Naive thymus-derived CD4-positive, alpha-beta T cell (primary cell): ENCODE measurements around the gene PITPNC1. TPM values are rescaled to one million over a fixed set of nuclear protein-coding genes. Genes with fewer than 3 reads are reported as not detected.

ENCODE experiments used
- ATAC-seq: fragments of 150-1000 bp; cut with Tn5 transposase; 2 replicates; pipeline ENCODE4 v1.10.0; 2021; ENCODE audit warnings: mild to moderate bottlenecking, moderate library complexity
- CTCF ChIA-PET: fragments of 350-600 bp; sonication (Branson Sonifier 250); formaldehyde crosslinking; loops from one replicate; lab custom pipeline; 2021; ENCODE audit warnings: antibody characterized with exemption; lab: Charles Lee
- POLR2A ChIA-PET: fragments of 350-600 bp; sonication (Branson Sonifier 250); formaldehyde crosslinking; loops from one replicate; lab custom pipeline; 2021; ENCODE audit warnings: antibody characterized with exemption, inconsistent platforms; lab: Charles Lee
- DNase-seq, 9 donors: peaks; one replicate each; pipeline versions ENCODE4 v3.0.0 to v3.0.0-alpha.2; 2020 to 2022; ENCODE audit warnings: mixed read lengths in 1 of 9
- H3K27ac ChIP-seq: one replicate; pipeline ENCODE4 v1.7.0; 2013; ENCODE audit warnings: mild to moderate bottlenecking, low read depth, low read length, moderate library complexity
- H3K27me3 ChIP-seq, 2 donors: one replicate each; pipeline ENCODE4 v1.7.0; 2013; ENCODE audit warnings: low read length in 2 of 2, mild to moderate bottlenecking in 2 of 2, moderate library complexity in 2 of 2; ENCODE audit not compliant: control insufficient read depth in 2 of 2, insufficient read depth in 2 of 2
- H3K36me3 ChIP-seq, 3 experiments: 1 replicate in 2 of 3; 2 replicates in 1 of 3; pipeline ENCODE4 v1.7.0; 2013; ENCODE audit warnings: low read length in 3 of 3, mild to moderate bottlenecking in 3 of 3, moderate library complexity in 1 of 3; ENCODE audit not compliant: insufficient read depth in 3 of 3, control insufficient read depth in 2 of 3
- H3K4me1 ChIP-seq, 2 donors: one replicate each; pipeline ENCODE4 v1.7.0; 2013; ENCODE audit warnings: low read length in 2 of 2, mild to moderate bottlenecking in 2 of 2, moderate library complexity in 1 of 2; ENCODE audit not compliant: control insufficient read depth in 2 of 2, insufficient read depth in 2 of 2
- H3K4me3 ChIP-seq: 2 replicates; pipeline ENCODE4 v1.7.0; 2013; ENCODE audit warnings: mild to moderate bottlenecking, low read length
- H3K9me3 ChIP-seq, 3 experiments: 1 replicate in 2 of 3; 2 replicates in 1 of 3; pipeline ENCODE4 v1.7.0; 2013; ENCODE audit warnings: low read length in 3 of 3; ENCODE audit not compliant: control insufficient read depth in 2 of 3
- H3K27ac Mint-ChIP-seq, 9 donors: one replicate each; pipeline ENCODE4 v1.8.0; 2020 to 2022; ENCODE audit warnings: mixed read lengths in 9 of 9, mild to moderate bottlenecking in 8 of 9, moderate library complexity in 5 of 9, inconsistent platforms in 2 of 9
- H3K27me3 Mint-ChIP-seq, 5 donors: one replicate each; pipeline ENCODE4 v1.8.0; 2021 to 2022; ENCODE audit warnings: mixed read lengths in 5 of 5, mild to moderate bottlenecking in 1 of 5
- H3K36me3 Mint-ChIP-seq, 5 donors: one replicate each; pipeline ENCODE4 v1.8.0; 2020 to 2022; ENCODE audit warnings: mixed read lengths in 5 of 5, mild to moderate bottlenecking in 3 of 5, inconsistent platforms in 1 of 5
- H3K4me1 Mint-ChIP-seq, 7 donors: one replicate each; pipeline ENCODE4 v1.8.0; 2020 to 2022; ENCODE audit warnings: mixed read lengths in 7 of 7, mild to moderate bottlenecking in 3 of 7, inconsistent platforms in 1 of 7
- H3K4me3 Mint-ChIP-seq, 10 donors: one replicate each; pipeline ENCODE4 v1.8.0; 2020 to 2022; ENCODE audit warnings: mild to moderate bottlenecking in 10 of 10, mixed read lengths in 10 of 10, moderate library complexity in 6 of 10, inconsistent platforms in 2 of 10
- H3K9me3 Mint-ChIP-seq, 11 donors: one replicate each; pipeline ENCODE4 v1.8.0; 2020 to 2022; ENCODE audit warnings: mixed read lengths in 11 of 11, mild to moderate bottlenecking in 4 of 11, inconsistent platforms in 1 of 11, moderate library complexity in 1 of 11
- intact Hi-C, 2 donors: fragments of 100-400 bp; cut with micrococcal nuclease; formaldehyde crosslinking; loops; one replicate each; pipeline ENCODE4 v1.15.1; 2023
- polyA plus RNA-seq, 2 donors: library from polyadenylated mRNA; unstranded; fragments of 300-500 nt; fragmentation: Illumina TruSeq; gene quantifications; one replicate each; pipeline ENCODE4 v1.2.3, GENCODE V29; 2021
- total RNA-seq, 6 experiments: library from RNA in 5 of 6; stranded (reverse) in 5 of 6; gene quantifications; 1 replicate in 5 of 6; 2 replicates in 1 of 6; pipeline ENCODE4 v1.2.3 and lab custom pipeline; 2021 to 2026

PITPNC1 gene
- total and polyA plus RNA-seq, 7 experiments from 2014 or later: 53.1 to 148 (median 102) TPM

DNA sequence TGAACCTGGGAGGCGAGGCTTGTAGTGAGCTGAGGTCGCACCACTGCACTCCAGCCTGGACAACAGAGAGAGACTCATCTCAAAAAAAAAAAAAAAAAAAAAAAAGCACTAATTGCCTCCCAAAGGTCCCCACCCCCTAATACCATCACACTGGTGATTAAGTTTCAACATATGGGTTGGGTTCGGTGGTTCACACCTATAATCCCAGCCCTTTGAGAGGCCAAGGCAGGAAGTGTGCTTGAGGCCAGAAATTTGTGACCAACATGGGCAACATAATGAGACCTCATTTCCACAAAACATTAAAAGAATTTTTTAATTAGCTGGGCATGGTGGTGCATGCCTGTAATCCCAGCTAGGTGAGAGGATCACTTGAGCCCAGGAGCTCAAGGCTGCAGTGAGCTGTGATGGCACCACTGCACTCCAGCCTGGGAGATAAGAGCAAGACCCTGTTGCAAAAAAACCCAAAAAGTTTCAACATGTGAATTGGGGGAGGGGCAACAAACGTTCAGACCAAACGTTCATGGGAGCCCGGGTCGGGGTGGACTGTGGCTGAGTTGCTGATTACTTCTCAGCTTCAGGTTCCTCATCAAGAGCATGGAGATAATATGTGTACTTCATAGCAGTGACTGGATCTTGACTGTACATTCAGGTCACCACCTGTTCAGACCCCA lies 278.5 kb downstream of the PITPNC1 start:
- Mint-ChIP-seq H3K4me3 (no peak overlapping the region), H3K36me3 (peaks cover 24 to 75% (median 60%) of the 10 kb centered on the region in 5 donors), H3K4me1 (peaks cover 0 to 34% (median 21%) of the 10 kb centered on the region in 7 donors), H3K9me3 (peaks cover 0 to 26% (median 7%) of the 10 kb centered on the region in 11 donors), H3K27ac (peak overlapping the region in 4 of 9 donors; percentile 9 to 76 (median 32)), H3K27me3 (no peaks in the 10 kb centered on the region)
- no peak for ATAC-seq
- Histone ChIP-seq H3K27me3 (no peaks in the 10 kb centered on the region), H3K4me3 (no peak overlapping the region), H3K36me3 (peaks cover 0 to 46% (median 0%) of the 10 kb centered on the region in 3 experiments), H3K9me3 (no peaks in the 10 kb centered on the region), H3K27ac (no peak overlapping the region), H3K4me1 (peaks cover 0 to 3% of the 10 kb centered on the region in 2 donors)
- no peak for DNase-seq
- intact Hi-C loops: no loop called here
- ChIA-PET POLR2A (no interaction called here), CTCF (no interaction called here)

- Histone ChIP-seq H3K27me3 (no peaks in the 10 kb centered on the region), H3K9me3 (no peaks in the 10 kb centered on the region), H3K4me3 (no peak overlapping the region), H3K36me3 (peaks cover 0 to 39% (median 0%) of the 10 kb centered on the region in 3 experiments), H3K27ac (no peak overlapping the region), H3K4me1 (peaks cover 0 to 3% of the 10 kb centered on the region in 2 donors)
- Mint-ChIP-seq H3K27me3 (no peaks in the 10 kb centered on the region), H3K4me1 (peaks cover 0 to 34% (median 21%) of the 10 kb centered on the region in 7 donors), H3K9me3 (peaks cover 0 to 26% (median 7%) of the 10 kb centered on the region in 11 donors), H3K27ac (peak overlapping the region in 3 of 9 donors; percentile 9 to 76 (median 54)), H3K4me3 (no peak overlapping the region), H3K36me3 (peaks cover 24 to 78% (median 63%) of the 10 kb centered on the region in 5 donors)
- POLR2A ChIA-PET: no interaction called here
- ATAC-seq: no peak
- CTCF ChIA-PET: no interaction called here
- intact Hi-C loops: no loop called here
- DNase-seq: no peak
These were observed 279.6 kb downstream of the PITPNC1 start for GRCh38 chr17:67656494-67657203.

DNA sequence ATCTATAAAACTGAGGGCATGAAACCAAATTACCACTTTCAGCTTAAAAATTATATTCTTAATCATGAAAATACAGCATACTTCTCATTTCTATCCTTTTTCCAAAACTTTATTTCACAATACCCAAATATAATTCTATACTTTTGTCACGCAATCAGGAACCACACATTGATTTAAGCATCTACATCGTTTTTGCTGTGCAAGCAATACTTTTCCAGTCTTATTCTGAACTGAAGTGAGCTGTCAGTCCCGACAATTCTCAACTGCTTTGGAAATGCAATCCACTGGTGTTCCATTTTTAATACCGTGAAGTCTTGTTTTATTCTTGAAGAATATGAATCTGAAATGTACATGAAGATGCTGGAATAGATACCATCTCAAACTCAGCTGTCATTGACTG lies 280.5 kb downstream of the PITPNC1 start:
- CTCF ChIA-PET: interaction anchor here (0.6 kb wide), 1 partner anchor 28 kb away, joined by 3 read pairs; no protein-coding TSS in a partner anchor
- Mint-ChIP-seq H3K4me3 (no peak overlapping the region), H3K4me1 (peaks cover 0 to 34% (median 18%) of the 10 kb centered on the region in 7 donors), H3K9me3 (peaks cover 0 to 26% (median 7%) of the 10 kb centered on the region in 11 donors), H3K27me3 (no peaks in the 10 kb centered on the region), H3K36me3 (peaks cover 21 to 73% (median 59%) of the 10 kb centered on the region in 5 donors), H3K27ac (peak overlapping the region in 1 of 9 donors; percentile 32)
- ATAC-seq (no peak), DNase-seq (no peak)
- H3K27me3 ChIP-seq: no peaks in the 10 kb centered on the region
- no peaks in the 10 kb centered on the region for H3K9me3 ChIP-seq
- H3K4me3 ChIP-seq: no peak overlapping the region
- intact Hi-C loops: no loop called here
- POLR2A ChIA-PET: no interaction called here
- no peak overlapping the region for H3K27ac ChIP-seq
- peaks cover 0 to 3% of the 10 kb centered on the region in 2 donors for H3K4me1 ChIP-seq
- peaks cover 0 to 29% (median 1%) of the 10 kb centered on the region in 3 experiments for H3K36me3 ChIP-seq

DNA sequence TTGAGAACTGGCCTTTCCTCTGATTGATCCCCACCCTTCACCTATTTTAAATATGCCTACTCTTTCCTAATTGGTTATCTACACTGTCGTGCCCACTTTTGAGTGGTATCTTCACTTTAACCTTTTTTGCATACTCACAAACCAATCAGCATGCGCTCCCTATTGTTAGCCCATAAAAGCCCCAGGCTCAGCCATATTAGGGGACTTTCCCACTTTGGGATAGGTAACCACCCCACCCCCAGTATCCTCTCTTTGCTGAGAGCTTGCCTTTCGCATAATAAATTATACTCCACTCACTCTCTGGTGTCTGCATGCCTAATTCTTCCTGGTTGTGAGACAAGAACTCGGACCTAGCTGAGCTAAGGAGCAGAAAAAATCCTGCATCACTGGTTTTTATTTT lies 281.2 kb downstream of the PITPNC1 start:
- Mint-ChIP-seq H3K27me3 (no peaks in the 10 kb centered on the region), H3K27ac (peak overlapping the region in 3 of 9 donors; percentile 10 to 67 (median 52)), H3K4me3 (no peak overlapping the region), H3K36me3 (peaks cover 20 to 70% (median 59%) of the 10 kb centered on the region in 5 donors), H3K4me1 (peaks cover 0 to 34% (median 15%) of the 10 kb centered on the region in 7 donors), H3K9me3 (peaks cover 0 to 26% (median 7%) of the 10 kb centered on the region in 11 donors)
- DNase-seq (no peak), ATAC-seq (no peak)
- no peaks in the 10 kb centered on the region for H3K9me3 ChIP-seq
- H3K27me3 ChIP-seq: no peaks in the 10 kb centered on the region
- H3K36me3 ChIP-seq: peaks cover 0 to 25% (median 2%) of the 10 kb centered on the region in 3 experiments
- CTCF ChIA-PET: no interaction called here
- H3K4me3 ChIP-seq: no peak overlapping the region
- POLR2A ChIA-PET: interaction anchor here (0.6 kb wide), 1 partner anchor 342 kb away, joined by 3 read pairs; no protein-coding TSS in a partner anchor
- intact Hi-C loops: no loop called here
- peaks cover 0 to 3% of the 10 kb centered on the region in 2 donors for H3K4me1 ChIP-seq
- H3K27ac ChIP-seq: no peak overlapping the region

GRCh38 chr17:67659028-67659427 lies 281.9 kb downstream of the PITPNC1 start:
- H3K27me3 ChIP-seq: no peaks in the 10 kb centered on the region
- Mint-ChIP-seq H3K4me1 (peaks cover 0 to 34% (median 15%) of the 10 kb centered on the region in 7 donors), H3K9me3 (peaks cover 0 to 26% (median 7%) of the 10 kb centered on the region in 11 donors), H3K36me3 (peaks cover 12 to 62% (median 54%) of the 10 kb centered on the region in 5 donors), H3K27me3 (no peaks in the 10 kb centered on the region), H3K4me3 (no peak overlapping the region), H3K27ac (peak overlapping the region in 6 of 9 donors; percentile 10 to 87 (median 38))
- ChIA-PET POLR2A (interaction anchor here (0.5 kb wide), 1 partner anchor 195 kb away, joined by 3 read pairs; no protein-coding TSS in a partner anchor), CTCF (no interaction called here)
- H3K36me3 ChIP-seq: peaks cover 0 to 17% (median 2%) of the 10 kb centered on the region in 3 experiments
- H3K9me3 ChIP-seq: no peaks in the 10 kb centered on the region
- peak in 2 of 9 donors; percentile 6 to 11 for DNase-seq
- H3K4me1 ChIP-seq: peaks cover 0 to 3% of the 10 kb centered on the region in 2 donors
- no peak overlapping the region for H3K27ac ChIP-seq
- peak; percentile 38 for ATAC-seq
- intact Hi-C loops: no loop called here
- H3K4me3 ChIP-seq: no peak overlapping the region

GRCh38 chr17:67662712-67663111 lies 285.6 kb downstream of the PITPNC1 start:
- Histone ChIP-seq H3K27ac (no peak overlapping the region), H3K4me3 (no peak overlapping the region), H3K36me3 (peaks cover 0 to 14% (median 2%) of the 10 kb centered on the region in 3 experiments), H3K9me3 (no peaks in the 10 kb centered on the region), H3K4me1 (peaks cover 0 to 3% of the 10 kb centered on the region in 2 donors), H3K27me3 (no peaks in the 10 kb centered on the region)
- DNase-seq: no peak
- Mint-ChIP-seq H3K9me3 (peaks cover 0 to 16% (median 6%) of the 10 kb centered on the region in 11 donors), H3K27ac (peak overlapping the region in 2 of 9 donors; percentile 10), H3K4me1 (peaks cover 0 to 17% (median 12%) of the 10 kb centered on the region in 7 donors), H3K36me3 (peaks cover 5 to 45% (median 32%) of the 10 kb centered on the region in 5 donors), H3K27me3 (no peaks in the 10 kb centered on the region), H3K4me3 (no peak overlapping the region)
- CTCF ChIA-PET: no interaction called here
- ATAC-seq: no peak
- POLR2A ChIA-PET: no interaction called here
- intact Hi-C loops: no loop called here
